Uterus (tissue), 2 donors: ENCODE measurements around the gene NOXA1.

Experiments used
- CTCF ChIP-seq, 4 experiments: fragments of 200-600 bp in 2 of 4; fragments of 450-650 bp in 2 of 4; sonication (generic) in 2 of 4; IDR thresholded peaks; one replicate each; pipeline ENCODE4 v1.5.1; 2016 to 2019; ENCODE audit warnings: antibody characterized with exemption in 4 of 4, mild to moderate bottlenecking in 2 of 4, moderate library complexity in 1 of 4
- POLR2A ChIP-seq, 2 donors: fragments of 450-650 bp; IDR thresholded peaks; one replicate each; pipeline ENCODE4 v1.6.1; 2016; ENCODE audit warnings: antibody characterized with exemption in 2 of 2, mild to moderate bottlenecking in 1 of 2, moderate library complexity in 1 of 2

- TF ChIP-seq CTCF (IDR thresholded peaks at IDR 0.05): no peak
- no peak for TF ChIP-seq POLR2A (IDR thresholded peaks at IDR 0.05)
These were observed 40.7 kb downstream of the NOXA1 start for GRCh38 chr9:137463931-137464290.
